LNCAP (cell line): ENCODE results near the gene IFT27.

Experiments used
- CTCF ChIP-seq: fragments of 450-650 bp; IDR thresholded peaks from 2 replicates; pipeline ENCODE4 v1.5.1; 2017; ENCODE audit warnings: mild to moderate bottlenecking

IFT27 gene

GRCh38 chr22:36775964-36776669 lies at the start of gene IFT27:
Gene IFT27, minus strand, starts transcription at chr22:36776119. Its CDS starts 412 bp downstream, at chr22:36775707.
- no peak for TF ChIP-seq CTCF

GRCh38 chr22:36824655-36825054 lies 48.7 kb upstream of the IFT27 start:
- no peak for TF ChIP-seq CTCF

GRCh38 chr22:36823186-36823839 lies 47.4 kb upstream of the IFT27 start:
- TF ChIP-seq CTCF = no peak

GRCh38 chr22:36822581-36822980 lies 46.7 kb upstream of the IFT27 start:
- no peak for TF ChIP-seq CTCF

GRCh38 chr22:36819112-36819511 lies 43.2 kb upstream of the IFT27 start:
- TF ChIP-seq CTCF = no peak

GRCh38 chr22:36818010-36818642 lies 42.2 kb upstream of the IFT27 start:
- TF ChIP-seq CTCF = no peak

- TF ChIP-seq CTCF = no peak
These were observed 41.6 kb upstream of the IFT27 start for GRCh38 chr22:36817525-36817848.
